Bone marrow (tissue), 2 donors: ENCODE results near the gene ALOX5AP.

Experiments used
- DNase-seq, 2 donors: peaks; one replicate each; lab custom pipeline; 2025; lab: John Stamatoyannopoulos, UW

ALOX5AP gene

GRCh38 chr13:30735025-30735871, at the start of gene ALOX5AP:
Gene ALOX5AP (plus strand): TSS chr13:30735543. CDS start chr13:30735606, 63 bp downstream.
- DNase-seq = peak in 1 of 2 donors; percentile 83

GRCh38 chr13:30685987-30686386, 49.4 kb upstream of the ALOX5AP start:
- DNase-seq = no peak

DNA sequence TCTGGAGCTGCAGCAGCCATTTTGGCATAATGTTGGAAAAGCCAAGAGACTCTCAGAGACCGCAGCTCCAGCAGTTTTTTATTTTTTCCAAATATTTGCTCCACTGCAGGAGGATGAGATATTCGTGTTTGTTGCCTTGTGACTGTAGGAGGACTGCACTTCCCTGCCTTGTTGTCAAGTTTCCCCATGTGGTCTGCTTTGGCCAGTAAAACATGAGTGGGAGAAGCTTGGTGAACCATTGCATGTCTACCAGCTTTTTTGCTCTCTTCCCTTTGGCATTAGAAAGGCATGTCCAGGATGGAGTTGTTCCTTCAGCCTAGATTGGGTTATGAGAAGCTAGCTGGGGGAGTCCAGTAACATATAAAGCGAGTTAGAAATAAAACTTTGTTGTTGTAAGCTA, 47.7 kb upstream of the ALOX5AP start:
- DNase-seq = no peak

DNA sequence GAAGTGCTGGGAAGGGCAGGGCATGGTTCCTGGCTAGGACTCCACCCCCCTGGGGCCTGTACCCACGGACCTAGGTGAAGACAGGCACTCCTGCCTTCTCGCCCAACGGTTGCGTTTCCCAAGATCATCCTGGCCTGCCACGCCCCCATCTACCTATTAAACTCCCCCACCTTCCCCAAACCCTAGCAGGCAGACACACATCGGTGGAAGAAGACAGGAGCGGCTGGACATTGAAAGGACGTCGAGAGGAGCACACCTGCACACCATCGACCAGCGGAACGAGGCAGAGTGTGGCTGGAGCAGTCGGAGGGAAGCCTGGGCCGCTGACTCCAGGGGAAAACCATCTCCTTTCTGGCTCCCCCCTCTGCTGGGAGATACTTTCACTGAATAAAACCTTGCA, 45.6 kb upstream of the ALOX5AP start:
- DNase-seq = no peak

- DNase-seq = peak; percentile 72 to 78
Measured at GRCh38 chr13:30690282-30691188, 44.8 kb upstream of the ALOX5AP start.

- DNase-seq = no peak
Measured at GRCh38 chr13:30692113-30692512, 43.2 kb upstream of the ALOX5AP start.

DNA sequence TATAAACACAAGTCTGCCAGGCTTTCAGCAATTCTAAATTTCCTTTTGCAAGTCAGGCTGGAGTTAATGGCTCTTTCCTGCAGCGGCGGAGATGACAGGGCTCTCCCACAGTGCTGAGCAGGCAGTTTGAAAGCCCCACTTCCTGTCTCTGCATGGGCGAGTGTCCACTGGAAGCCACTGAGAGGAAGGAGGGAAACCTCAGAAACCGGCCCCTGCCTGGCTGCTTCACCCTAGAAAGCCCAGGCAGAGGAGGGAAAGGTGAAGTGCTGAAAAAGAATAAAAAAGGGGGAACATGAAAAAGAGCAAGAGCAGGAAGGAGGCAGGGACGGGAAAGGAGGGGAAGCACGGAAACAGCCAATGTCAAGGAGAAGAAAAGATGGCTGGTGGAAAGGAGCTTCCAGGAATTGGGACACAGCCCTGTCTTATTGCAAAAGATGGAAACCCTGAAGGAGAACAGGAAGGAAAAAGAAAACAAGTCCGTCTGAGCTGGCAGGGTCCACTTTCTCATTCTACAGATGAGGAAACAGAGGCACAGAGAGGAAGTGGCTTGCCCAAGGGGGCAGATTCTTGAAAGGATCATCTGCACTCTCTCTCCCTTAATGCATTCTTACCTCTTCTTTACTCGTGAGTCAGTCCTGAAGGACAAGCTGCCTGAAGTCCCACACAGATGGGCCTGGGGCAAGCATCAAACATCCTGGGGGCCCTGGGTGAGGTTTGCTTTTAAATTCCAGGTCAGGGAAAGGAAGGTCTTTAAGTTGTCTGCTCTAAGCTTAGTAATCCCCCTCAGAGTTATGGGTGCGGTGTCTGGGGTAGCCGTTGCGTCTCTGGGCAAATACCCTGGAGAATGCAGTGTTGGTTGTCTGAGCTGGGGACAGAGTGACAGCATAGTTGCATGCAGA, 38.8 kb upstream of the ALOX5AP start:
- DNase-seq = peak in 1 of 2 donors; percentile 11

DNA sequence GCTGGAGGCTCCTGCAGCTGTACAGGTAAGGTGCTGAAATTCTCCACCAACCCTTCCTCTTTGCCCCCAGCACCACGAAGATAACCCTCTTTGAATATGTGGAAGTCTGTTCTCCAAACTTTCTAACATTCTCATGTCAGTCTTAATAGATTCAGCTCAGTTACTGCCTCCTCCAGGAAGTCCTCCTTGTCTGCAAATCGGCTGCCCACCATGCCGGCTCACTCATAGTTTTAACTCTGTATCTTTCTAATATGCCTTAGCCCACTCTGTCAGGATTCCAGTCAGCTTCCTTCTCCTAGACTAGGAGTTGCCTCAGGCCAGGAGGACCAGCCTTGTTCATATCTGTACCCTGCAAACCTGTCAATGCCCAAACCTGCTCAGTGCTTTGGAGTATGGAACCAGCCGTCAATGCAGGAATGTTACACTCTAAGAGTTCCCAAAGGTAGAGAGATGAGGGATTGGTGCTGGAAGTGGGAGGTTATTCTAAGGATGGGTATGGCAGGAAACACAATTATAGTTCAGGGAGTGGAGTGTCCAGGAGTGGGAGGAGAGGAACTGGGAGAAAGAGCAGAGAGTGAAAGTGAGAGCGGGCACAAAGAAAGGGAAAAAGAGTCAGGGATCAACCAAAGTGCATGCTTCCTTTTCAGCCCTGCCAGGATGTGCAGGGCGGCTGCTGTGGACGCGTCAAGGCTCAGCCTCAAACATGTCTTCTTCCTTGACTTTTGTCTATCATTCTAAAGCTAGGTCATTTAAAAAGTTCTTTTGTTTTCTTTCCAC, 38.0 kb upstream of the ALOX5AP start:
- DNase-seq = no peak

GRCh38 chr13:30697996-30698401, 37.3 kb upstream of the ALOX5AP start:
- no peak for DNase-seq

GRCh38 chr13:30698488-30699005, 36.8 kb upstream of the ALOX5AP start:
- DNase-seq = no peak

DNA sequence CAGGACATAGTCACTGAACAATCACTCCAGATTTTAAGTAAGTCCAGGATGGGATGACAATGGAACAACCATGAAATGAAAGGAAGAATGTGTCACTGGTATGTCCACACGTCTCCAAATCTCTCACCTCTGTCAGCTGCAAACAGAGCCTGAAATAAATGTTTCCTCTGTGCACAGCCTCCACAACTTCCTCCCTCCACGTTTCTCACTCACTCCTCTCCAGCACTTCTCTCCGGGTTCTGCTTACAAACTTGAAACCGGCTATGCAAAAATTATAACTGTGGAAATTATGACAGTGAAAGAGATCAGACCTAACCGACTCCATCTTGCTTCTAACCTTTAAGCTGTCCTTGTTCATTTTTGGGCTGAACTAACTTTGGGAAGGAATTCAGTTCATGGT, 35.0 kb upstream of the ALOX5AP start:
- DNase-seq = peak in 1 of 2 donors; percentile 51

DNA sequence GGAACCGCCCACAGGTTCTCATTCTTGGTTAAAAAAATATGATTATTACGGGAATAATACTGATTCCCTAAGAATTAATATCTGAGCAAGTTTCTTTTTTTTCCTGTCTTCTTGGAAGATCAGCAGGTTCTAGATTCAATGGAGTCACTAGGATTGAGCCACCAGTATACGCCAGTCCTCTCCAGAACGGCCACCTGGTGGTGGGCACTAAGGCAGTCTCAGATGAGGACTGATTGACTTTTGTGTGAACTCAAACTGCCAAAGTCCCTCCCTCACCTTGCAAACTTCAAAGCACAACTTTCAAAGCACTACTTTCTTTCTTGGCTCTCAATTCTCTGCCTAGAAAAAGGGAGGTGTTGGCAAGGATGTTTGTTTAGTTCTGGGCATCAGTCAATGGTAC, 33.3 kb upstream of the ALOX5AP start:
- no peak for DNase-seq

- DNase-seq = no peak
Measured at GRCh38 chr13:30704596-30704995, 30.7 kb upstream of the ALOX5AP start.

DNA sequence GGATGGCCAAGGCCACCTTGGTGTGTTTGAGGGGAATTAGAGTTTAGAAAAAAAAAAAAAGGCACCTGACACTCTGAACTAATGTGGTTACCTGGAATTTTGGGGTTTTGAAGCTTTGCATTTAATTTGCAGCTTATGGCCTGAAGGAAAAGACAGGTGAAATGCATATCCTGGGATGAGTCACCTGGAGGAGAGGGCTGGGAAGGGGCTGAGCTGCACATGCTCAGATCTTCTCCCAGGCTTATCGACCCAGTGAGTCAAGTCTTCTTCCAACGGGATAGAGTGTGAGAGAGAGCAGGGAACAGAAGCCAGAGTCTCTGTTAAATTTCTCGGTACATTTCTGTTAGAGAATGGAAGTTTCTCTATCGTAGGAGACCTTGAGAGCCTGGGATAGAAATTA, 29.7 kb upstream of the ALOX5AP start:
- no peak for DNase-seq

DNA sequence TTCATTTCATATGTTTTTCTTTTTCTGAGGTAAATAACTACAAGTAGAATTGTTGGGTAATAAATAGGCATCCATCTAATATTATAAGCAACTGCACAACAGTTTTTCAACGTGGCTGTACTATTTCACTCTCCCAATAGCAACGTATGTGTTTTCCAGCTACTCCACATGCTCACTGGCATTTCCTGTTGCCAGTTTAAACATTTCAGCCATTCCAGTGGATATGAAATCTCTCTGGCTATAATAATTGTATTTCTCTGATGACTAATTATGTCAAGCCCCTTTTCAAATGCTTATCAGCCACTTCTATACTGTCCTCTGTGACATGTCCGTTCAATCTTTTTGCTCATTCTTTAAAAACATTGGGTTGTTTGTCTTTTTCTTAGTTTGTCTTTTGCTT, 26.8 kb upstream of the ALOX5AP start:
- no peak for DNase-seq

DNA sequence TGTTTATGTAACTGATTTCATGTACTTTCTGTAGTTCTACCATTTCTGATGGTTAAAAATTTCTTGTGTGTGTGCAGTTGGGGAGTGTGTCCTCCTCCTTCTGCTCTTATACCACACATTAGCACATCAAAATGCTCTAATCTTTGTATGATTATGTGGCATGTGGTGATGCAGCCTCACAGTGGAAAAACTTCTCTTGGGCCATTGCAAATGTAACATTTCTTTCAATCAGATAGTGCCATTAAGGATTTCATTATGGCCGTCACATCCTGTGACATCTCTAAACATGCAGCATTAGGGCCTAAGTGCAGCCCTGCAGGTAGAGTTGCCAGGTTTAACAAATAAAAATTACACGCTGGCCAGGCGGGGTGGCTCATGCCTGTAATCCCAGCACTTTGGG, 24.9 kb upstream of the ALOX5AP start:
- DNase-seq = no peak

- DNase-seq = no peak
Measured at GRCh38 chr13:30711375-30711774, 24.0 kb upstream of the ALOX5AP start.

GRCh38 chr13:30711837-30712236, 23.5 kb upstream of the ALOX5AP start:
- DNase-seq = no peak

GRCh38 chr13:30712536-30713532, 22.5 kb upstream of the ALOX5AP start:
- peak; percentile 64 to 68 for DNase-seq
